Putamen (tissue), 1 donor: Measurements from ENCODE around the gene BIRC2.
"Not testable (repeated sequence)": the region's sequence is repeated elsewhere in the genome, so short reads cannot be mapped to it uniquely, and the experiment has no call there.

ENCODE experiments used
- DNase-seq: peaks from one replicate; pipeline ENCODE4 v3.0.0-alpha.2; 2016; ENCODE audit warnings: low spot score

Gene BIRC2

GRCh38 chr11:102323542-102324251 is 23.3 kb upstream of the BIRC2 start:
- DNase-seq: no peak

GRCh38 chr11:102325088-102325487 is 21.9 kb upstream of the BIRC2 start:
- no peak for DNase-seq

- DNase-seq: no peak
Measured at GRCh38 chr11:102328748-102329147, 18.3 kb upstream of the BIRC2 start.

GRCh38 chr11:102330231-102330630 is 16.8 kb upstream of the BIRC2 start:
- DNase-seq: no peak

- no peak for DNase-seq
Measured at GRCh38 chr11:102331341-102331740, 15.7 kb upstream of the BIRC2 start.

GRCh38 chr11:102332611-102332994 is 14.4 kb upstream of the BIRC2 start:
- DNase-seq: no peak

GRCh38 chr11:102338479-102339010 is 8.5 kb upstream of the BIRC2 start:
- DNase-seq: no peak

GRCh38 chr11:102341311-102341710 is 5.7 kb upstream of the BIRC2 start:
- not testable (repeated sequence) for DNase-seq

- DNase-seq: peak; percentile 67
Measured at GRCh38 chr11:102341844-102342318, 5.1 kb upstream of the BIRC2 start.

- DNase-seq: no peak
Measured at GRCh38 chr11:102343809-102344208, 3.2 kb upstream of the BIRC2 start.

- peak; percentile 3 for DNase-seq
Measured at GRCh38 chr11:102345904-102346303, 1.1 kb upstream of the BIRC2 start.

- no peak for DNase-seq
Measured at GRCh38 chr11:102346456-102346747, 612 bp upstream of the BIRC2 start.

- peak; percentile 16 for DNase-seq
Measured at GRCh38 chr11:102347462-102348370, 702 bp downstream of the BIRC2 start.

- no peak for DNase-seq
Measured at GRCh38 chr11:102357116-102357515, 10.1 kb downstream of the BIRC2 start.

- DNase-seq: no peak
Measured at GRCh38 chr11:102359372-102359771, 12.4 kb downstream of the BIRC2 start.

- no peak for DNase-seq
Measured at GRCh38 chr11:102360681-102361080, 13.7 kb downstream of the BIRC2 start.

- DNase-seq: no peak
Measured at GRCh38 chr11:102361086-102362031, 14.3 kb downstream of the BIRC2 start.

GRCh38 chr11:102364991-102365390 is 18.0 kb downstream of the BIRC2 start:
- no peak for DNase-seq

- no peak for DNase-seq
Measured at GRCh38 chr11:102367364-102367763, 20.4 kb downstream of the BIRC2 start.

- no peak for DNase-seq
Measured at GRCh38 chr11:102368472-102368871, 21.5 kb downstream of the BIRC2 start.

- DNase-seq: not testable (repeated sequence)
Measured at GRCh38 chr11:102374633-102375424, 27.8 kb downstream of the BIRC2 start.
